CD4-positive, alpha-beta T cell treated with Interleukin-12 subunit alpha and Interleukin-12 subunit beta, for 1 hour (primary cell): Measurements from ENCODE around the gene MMP14.
"Not testable (repeated sequence)": the region's sequence is repeated elsewhere in the genome, so short reads cannot be mapped to it uniquely, and the experiment has no call there.

ENCODE experiments used
- DNase-seq: peaks from one replicate; pipeline ENCODE4 v3.0.0-alpha.2; 2020

The MMP14 gene

DNA sequence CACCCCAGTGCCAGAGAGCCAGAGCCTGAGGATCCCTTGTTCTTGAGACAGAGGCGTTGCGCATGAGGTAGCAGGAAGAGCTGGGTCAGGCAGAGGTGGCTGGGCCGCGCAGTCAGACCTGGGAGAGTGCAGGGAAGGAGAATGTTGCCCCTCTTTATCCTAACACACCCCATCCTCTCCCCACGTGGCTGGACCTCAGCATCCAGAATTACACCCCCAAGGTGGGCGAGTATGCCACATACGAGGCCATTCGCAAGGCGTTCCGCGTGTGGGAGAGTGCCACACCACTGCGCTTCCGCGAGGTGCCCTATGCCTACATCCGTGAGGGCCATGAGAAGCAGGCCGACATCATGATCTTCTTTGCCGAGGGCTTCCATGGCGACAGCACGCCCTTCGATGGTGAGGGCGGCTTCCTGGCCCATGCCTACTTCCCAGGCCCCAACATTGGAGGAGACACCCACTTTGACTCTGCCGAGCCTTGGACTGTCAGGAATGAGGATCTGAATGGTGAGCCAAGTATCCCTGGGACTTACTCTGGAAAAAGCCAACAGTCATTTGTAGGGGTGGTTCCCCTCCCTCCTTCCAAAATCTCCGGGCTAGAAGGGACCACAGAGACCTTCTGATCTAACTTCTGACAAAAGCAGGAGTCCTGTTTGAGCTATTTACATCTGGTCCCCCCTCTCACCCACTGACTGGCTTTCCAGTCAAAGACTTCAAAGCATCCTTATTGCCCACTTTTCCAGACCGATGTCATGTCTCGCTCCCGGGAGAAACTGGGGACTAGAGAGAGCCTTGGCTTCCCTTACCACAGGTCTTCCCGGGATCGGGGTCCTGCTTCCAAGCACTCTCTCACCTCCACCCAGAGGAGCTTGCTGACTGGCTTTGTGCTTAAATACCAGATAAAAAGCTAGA lies 6.1 kb downstream of the MMP14 start:
- no peak for DNase-seq

DNA sequence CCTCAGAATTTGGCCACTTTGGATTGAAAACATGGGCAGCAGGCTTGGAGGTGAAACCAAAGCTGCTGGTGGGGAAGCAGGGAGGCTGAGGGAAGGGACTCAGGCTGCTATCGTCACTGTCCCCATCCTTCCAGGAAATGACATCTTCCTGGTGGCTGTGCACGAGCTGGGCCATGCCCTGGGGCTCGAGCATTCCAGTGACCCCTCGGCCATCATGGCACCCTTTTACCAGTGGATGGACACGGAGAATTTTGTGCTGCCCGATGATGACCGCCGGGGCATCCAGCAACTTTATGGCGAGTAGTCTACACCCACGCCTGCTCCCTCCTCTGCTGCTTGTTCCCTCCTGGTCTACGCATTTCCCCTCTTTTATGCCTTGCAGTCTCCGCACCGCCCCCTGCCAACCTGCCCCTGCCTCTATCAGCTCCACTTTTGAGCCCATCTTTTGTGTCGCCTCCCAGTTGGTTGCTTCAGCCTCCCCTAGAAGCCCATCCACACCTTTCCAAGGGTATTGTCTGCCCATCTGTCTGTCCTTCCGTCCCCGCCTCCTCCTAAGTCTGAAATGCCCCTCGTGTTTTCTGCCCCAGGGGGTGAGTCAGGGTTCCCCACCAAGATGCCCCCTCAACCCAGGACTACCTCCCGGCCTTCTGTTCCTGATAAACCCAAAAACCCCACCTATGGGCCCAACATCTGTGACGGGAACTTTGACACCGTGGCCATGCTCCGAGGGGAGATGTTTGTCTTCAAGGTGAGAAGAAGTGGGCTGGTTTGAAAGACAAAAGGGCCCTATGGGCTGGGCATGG lies 6.9 kb downstream of the MMP14 start:
- DNase-seq = no peak

DNA sequence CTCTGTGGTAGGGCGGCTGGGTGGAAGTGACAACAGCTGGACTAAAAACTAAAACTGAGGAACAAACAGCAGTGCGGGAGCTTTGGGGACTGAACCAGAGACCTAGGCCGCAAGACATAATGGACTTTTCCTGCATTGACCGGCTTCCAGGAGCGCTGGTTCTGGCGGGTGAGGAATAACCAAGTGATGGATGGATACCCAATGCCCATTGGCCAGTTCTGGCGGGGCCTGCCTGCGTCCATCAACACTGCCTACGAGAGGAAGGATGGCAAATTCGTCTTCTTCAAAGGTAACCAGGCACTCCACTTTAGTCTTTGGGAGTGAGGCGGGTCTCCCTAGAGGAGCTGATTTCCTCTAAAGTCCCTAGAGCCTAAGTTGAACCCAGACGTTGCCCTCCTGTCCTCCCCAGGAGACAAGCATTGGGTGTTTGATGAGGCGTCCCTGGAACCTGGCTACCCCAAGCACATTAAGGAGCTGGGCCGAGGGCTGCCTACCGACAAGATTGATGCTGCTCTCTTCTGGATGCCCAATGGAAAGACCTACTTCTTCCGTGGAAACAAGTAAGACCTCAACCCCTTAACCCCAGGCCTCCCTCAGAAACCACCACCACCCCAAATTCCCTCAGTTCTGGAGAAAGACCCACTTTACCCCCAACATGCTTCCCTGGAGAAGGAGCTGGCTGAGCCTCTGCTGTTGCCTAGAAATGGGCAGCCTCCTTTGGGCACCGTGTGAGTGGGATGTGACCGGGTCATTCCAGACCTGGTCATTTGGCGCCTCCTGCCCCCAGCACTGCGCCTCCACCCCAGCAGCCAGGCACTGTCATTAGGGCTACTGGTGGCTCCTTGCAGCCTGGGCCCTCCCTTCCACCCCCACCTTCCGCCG lies 8.1 kb downstream of the MMP14 start:
- DNase-seq = no peak

DNA sequence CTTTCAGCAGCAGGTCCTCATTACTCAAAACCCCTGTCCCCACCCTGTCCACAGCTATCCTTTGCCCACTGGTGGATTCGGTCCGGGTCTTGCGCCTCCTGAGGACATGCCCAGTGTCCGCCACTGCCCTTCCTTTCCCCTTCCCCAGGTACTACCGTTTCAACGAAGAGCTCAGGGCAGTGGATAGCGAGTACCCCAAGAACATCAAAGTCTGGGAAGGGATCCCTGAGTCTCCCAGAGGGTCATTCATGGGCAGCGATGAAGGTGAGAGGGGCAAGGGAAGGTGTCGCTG lies 8.7 kb downstream of the MMP14 start:
- DNase-seq = no peak

DNA sequence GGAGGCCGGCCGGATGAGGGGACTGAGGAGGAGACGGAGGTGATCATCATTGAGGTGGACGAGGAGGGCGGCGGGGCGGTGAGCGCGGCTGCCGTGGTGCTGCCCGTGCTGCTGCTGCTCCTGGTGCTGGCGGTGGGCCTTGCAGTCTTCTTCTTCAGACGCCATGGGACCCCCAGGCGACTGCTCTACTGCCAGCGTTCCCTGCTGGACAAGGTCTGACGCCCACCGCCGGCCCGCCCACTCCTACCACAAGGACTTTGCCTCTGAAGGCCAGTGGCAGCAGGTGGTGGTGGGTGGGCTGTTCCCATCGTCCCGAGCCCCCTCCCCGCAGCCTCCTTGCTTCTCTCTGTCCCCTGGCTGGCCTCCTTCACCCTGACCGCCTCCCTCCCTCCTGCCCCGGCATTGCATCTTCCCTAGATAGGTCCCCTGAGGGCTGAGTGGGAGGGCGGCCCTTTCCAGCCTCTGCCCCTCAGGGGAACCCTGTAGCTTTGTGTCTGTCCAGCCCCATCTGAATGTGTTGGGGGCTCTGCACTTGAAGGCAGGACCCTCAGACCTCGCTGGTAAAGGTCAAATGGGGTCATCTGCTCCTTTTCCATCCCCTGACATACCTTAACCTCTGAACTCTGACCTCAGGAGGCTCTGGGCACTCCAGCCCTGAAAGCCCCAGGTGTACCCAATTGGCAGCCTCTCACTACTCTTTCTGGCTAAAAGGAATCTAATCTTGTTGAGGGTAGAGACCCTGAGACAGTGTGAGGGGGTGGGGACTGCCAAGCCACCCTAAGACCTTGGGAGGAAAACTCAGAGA lies 9.6 kb downstream of the MMP14 start:
- DNase-seq = no peak

DNA sequence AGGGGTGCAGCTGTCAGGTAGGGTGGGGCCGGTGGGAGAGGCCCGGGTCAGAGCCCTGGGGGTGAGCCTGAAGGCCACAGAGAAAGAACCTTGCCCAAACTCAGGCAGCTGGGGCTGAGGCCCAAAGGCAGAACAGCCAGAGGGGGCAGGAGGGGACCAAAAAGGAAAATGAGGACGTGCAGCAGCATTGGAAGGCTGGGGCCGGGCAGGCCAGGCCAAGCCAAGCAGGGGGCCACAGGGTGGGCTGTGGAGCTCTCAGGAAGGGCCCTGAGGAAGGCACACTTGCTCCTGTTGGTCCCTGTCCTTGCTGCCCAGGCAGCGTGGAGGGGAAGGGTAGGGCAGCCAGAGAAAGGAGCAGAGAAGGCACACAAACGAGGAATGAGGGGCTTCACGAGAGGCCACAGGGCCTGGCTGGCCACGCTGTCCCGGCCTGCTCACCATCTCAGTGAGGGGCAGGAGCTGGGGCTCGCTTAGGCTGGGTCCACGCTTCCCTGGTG lies 10.5 kb downstream of the MMP14 start:
- no peak for DNase-seq

DNA sequence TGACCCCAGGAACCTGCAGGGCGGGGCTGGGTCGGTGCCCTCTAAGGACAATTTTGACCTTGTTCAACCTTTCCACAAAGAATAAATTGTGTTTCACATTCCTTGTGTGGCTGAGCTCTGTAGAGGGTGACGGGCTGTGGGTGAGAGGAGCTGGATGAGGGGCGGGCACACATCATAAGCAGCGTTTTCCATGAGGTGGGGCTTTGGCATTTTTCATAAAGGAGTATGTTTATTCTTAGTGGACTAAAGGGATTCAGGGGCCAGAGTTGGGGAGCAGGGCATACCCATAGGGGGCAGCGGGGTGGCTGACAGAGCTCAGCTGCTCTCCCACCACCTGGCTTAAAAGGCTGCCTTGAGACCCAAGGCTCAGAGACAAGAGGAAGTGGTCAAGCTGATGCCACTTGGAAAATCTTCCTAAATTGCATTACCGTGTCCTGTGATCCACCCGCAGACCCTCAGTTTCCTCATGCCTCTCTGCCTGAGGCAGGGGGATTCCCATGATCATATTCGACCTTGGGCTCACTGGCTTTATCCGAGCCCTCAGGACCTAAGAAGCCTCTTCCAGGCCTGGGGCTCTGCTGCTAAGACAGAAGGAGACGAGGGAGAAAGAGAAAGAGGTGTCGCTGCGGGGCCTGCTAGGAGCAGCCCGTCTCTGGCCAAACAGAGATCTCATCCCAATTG lies 11.4 kb downstream of the MMP14 start:
- no peak for DNase-seq

DNA sequence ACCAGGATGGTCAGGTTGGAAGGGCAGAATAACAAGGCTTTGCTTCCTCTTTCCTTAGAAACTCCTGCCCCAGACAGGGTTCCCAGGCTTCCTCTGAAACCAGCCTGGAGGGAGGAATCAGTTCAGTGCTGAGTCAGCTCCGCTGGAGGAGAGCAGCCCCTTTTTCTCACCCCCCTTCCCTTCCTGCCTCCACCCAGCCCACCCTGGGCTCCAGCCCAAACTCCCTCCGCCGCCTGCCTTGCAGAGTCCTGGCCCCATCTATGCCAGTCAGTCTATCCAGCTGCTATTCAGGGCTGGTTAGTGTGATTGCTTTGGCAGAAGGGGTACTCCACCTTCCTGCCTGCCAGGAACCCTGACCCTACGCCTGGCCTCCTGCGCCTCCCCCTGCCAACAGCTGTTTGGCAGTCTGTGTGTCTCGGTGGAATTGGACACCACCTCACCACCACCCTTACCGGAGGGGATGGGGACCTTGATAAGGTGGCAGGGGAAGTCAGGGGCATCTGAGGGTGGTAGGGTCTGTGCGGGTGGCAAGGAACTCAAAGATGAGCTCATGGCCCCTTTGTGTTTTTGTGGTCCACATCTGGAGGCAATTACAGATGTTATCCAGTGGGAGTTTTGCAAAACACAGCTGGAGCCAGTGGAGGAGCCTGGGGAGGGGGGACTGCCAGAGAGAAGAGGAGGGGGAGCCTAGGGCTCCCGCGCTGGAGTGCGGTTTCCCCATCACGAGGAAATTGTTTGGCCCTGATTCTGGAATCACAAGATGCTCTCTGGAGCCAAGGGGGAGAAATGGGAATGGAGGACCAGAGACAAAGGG lies 12.2 kb downstream of the MMP14 start:
- no peak for DNase-seq

DNA sequence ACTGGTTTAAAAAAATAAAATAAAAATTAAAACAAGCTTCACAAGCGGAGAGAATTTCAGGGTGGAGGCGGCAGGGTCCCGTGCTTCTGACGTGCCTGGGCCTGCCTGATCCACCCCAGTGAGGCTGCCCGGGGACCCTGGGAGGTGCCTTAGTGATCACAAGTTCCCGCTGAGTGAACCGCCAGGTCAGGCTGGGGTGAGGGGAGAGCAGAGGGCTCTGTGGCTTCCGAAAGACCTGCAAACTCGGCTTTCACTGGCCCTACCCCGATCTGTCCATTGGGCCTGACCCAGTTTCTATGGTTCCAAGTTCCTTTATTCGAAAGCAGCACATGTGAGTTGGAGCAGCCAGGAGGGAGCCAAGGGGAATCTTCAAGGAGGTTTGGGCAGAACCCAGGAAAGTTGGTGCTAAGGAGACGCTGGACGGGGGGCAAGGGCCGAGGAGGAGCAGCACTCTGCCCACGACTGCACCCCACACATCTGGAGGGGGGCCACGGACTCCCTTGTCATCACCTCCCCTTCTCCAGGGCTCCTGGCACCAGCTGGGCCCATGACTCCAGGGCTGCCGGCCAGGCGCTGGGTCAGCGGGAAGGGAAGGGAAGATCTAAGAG lies 12.9 kb downstream of the MMP14 start:
- no peak for DNase-seq

DNA sequence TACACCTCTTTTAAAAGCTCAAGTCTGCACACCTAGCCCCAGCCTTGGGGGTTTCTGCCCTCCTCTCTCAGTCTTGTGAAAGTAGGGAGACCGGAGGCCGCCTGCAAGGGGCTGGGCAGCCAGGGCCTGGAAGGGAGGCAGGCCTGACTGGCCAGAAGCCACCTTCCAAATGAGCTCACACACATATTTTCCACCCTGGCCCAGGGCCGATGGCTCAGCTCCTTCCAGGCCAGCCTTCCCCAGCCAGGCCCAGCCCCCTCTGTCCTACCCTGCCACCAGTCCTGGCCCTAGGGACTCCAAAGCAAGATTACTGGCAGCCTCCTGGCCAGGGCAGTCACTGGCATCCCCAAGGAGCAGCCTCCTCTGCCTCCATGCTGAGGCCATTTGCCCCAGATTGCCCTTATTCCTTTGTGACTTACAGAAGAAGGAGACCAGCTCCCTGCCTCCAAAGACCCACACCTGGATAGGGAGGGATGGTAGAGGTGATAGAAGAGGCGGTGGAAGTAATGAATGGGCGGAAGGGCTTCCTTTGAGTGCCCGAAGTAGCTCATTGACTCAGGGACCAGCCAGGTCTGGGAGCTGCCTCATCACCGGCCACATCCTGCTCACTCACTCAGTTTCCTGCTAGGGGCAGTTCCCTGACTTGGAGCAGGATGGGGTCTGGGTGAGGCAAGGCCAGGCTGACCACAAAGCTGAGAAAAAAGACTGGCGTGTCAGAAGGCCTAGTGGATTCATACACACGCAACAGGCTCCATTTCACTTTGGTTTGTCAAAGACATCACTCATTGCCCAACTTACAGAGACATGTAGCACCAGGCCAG lies 14.8 kb downstream of the MMP14 start:
- no peak for DNase-seq

DNA sequence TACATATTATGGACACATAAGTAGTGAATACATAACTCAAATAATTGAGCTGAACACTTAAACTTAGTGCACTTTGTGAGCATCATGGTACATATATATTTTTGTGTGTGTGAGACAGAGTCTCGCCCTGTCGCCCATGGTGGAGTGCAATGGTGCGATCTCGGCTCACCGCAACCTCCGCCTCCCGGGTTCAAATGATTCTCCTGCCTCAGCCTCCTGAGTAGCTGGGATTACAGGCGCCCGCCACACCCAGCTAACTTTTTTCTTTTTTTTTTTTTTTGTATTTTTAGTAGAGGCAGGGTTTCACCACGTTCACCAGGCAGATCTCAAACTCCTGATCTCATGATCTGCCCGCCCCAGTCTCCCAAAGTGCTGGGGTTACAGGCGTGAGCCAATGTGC lies 15.8 kb downstream of the MMP14 start:
- DNase-seq = not testable (repeated sequence)

DNA sequence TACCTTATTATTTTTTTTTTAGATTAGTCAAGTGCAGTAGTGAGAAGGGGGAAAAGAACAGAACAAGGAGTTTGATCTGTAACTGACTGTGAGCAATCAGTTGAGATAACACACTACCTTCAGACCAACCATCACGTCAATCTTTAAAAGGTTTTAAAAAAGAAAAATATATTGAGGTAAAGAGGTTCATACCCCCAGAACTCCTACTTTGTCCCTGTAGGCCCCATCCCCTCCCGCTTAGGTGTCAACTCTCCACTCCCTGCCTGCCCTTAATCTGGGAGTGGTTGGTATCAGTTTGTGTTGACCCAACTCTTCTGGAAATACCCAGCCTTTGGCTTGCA lies 16.2 kb downstream of the MMP14 start:
- DNase-seq = no peak

DNA sequence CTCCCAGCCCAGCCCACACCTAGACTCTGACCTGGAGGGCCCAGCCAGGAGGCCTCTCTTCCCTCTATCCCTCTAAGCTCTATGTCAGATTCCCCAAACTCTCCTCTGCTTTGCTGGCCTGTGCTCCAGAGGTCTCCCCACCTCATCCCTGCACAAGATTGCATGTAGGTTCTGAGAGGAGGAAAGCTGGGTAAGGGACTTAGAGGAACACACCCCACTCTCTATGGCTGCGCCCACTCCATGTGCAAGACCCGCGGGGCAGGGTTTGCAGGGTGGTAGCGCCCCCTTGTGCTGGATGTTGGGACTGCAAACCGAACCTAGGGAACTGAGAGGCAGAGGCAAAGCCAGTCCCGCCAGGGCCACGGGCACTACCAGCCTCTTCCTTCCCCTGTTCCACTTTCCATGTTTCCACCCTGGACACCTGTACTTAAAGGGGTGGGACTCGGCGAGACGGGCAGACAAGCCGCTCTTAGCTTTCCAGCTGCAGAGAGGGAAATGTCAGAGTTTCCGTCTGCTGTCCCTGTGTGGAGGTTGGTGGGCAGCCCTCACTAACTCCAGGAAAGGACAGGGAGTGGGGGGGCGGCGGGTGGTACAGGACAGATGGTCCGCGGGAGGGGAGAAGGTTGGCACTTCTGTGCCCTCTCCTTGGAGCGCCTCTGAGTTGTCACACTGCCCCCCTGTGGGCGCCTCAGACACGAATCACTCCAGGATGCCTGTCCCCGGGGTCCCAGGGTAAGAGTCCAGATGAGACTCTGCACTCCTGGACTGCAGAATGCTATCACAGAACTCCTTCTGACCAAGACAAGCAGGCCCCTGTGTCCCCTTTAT lies 16.8 kb downstream of the MMP14 start:
- peak; percentile 88 for DNase-seq

DNA sequence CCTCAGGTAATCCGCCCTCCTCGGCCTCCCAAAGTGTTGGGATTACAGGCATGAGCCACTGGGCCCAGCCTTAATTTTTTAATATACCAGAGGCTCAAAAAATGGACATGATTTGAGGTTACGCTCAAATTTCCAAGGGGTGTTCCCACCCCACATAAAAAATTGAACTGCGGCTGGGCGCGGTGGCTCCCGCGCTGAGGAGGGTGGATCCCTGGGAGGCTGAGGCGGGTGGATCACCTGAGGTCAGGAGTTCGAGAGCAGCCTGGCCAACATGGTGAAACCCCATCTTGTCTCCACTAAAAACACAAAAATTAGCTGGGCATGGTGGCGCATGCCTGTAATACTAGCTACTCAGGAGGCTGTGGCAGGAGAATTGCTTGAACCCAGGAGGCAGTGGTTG lies 17.9 kb downstream of the MMP14 start:
- not testable (repeated sequence) for DNase-seq

DNA sequence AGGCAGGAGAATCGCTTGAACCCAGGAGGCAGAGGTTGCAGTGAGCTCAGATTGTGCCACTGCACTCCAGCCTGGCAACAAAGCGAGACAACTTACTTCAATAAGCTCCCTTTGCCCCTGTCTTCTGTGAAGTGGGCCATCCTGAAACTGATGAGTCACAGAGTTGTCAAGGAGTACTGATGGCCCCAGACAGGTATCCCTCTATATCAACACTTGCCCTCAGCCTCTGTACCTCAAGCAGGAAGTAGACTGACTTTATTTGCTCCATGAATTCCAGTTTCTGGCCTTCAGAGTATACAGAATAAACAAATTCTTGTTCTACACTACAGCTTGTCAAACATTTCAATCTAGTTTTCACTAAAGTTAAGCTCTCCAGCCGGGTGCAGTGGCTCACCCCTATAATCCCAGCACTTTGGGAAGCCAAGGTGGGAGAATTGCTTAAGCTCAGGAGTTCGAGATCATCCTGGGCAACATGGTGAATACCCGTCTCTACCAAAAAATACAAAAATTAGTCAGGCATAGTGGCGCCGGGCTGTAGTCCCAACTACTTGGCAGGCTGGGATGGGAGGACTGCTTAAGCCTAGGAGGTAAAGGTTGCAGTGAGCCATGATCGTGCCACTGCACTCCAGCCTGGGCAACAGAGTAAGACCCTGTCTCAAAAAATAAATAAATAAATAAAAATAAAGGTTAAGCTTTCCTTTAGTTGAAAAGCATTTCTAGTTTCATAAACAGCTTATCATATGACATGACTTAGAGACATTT lies 18.8 kb downstream of the MMP14 start:
- no peak for DNase-seq

DNA sequence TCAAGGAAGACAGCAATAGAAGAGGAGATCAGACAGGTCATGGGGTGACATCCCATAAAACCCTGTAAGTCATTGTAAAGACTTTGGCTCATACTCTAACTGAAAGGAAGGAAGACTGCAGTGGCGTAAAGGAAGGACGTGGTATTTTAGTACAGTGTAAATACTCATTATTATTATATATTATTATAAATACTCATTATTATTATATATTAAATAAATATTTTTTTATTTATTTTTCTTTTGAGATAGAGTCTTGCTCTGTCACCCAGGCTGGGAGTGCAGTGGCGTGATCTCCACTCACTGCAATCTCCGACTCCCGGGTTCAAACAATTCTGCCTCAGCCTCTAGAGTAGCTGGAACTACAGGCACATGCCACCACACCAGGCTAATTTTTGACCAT lies 20.0 kb downstream of the MMP14 start:
- no peak for DNase-seq

DNA sequence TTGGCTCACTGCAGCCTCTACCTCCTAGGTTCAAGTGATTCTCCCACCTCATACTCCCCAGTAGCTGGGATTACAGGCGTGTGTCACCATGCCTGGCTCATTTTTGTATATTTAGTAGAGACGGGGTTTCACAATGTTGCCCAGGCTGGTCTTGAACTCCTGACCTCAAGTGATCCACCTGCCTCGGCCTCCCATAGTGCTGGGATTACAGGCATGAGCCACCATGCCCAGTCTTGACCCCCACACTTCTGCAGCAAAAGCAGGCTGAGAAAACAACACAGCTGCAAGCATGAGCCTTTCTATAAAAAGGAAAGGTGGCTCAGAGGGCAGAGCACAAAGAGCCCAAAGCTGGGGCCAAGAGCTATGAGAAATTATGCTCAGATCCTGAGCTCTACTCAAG lies 24.0 kb downstream of the MMP14 start:
- not testable (repeated sequence) for DNase-seq

DNA sequence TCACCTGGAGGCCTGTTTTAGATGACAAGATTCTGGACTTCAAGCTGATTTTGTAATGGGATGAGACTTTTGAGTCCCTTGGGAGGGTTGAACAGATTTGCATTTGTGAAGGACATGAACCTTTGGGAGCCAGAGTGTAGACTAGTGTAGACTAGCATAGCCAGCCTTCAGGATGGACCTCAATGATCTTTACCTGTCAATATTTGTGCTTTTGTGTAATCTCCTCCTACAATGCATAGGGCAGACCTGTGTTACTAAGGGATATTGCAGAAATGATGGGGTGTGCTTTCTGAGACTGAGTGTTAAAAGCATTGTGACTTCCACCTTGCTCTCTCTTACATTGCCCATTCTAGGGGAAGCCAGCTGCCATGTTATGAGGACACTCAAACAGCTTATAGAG lies 25.3 kb downstream of the MMP14 start:
- DNase-seq = no peak
